Dermis blood vessel endothelial cell (primary cell): ENCODE measurements around the gene CCNL1. TPM values are rescaled to one million over a fixed set of nuclear protein-coding genes. Genes with fewer than 3 reads are reported as not detected.
A peak's percentile ranks its signal among the peaks of the same experiment; 100 is the strongest.
"Not testable (repeated sequence)": the region's sequence is repeated elsewhere in the genome, so short reads cannot be mapped to it uniquely, and the experiment has no call there.

ENCODE experiments used
- DNase-seq: peaks from one replicate; pipeline ENCODE4 v3.0.0; 2010
- total RNA-seq: library from RNA; depleted of rRNA; stranded (reverse); fragments of >200 nt; gene quantifications from 2 replicates; pipeline ENCODE4 v1.2.3, GENCODE V29; 2014

CCNL1 gene
- total RNA-seq, 1 donor from 2014 or later = 195 TPM

- no peak for DNase-seq
Measured at GRCh38 chr3:157103280-157103679, 56.7 kb downstream of the CCNL1 start.

- not testable (repeated sequence) for DNase-seq
Measured at GRCh38 chr3:157102595-157102994, 57.4 kb downstream of the CCNL1 start.

GRCh38 chr3:157102098-157102497 lies 57.8 kb downstream of the CCNL1 start:
- no peak for DNase-seq

- no peak for DNase-seq
Measured at GRCh38 chr3:157101486-157101885, 58.5 kb downstream of the CCNL1 start.

GRCh38 chr3:157100608-157101396 lies 59.1 kb downstream of the CCNL1 start:
- DNase-seq = no peak

GRCh38 chr3:157100096-157100477 lies 59.9 kb downstream of the CCNL1 start:
- no peak for DNase-seq

- DNase-seq = peak; percentile 25
Measured at GRCh38 chr3:157099326-157100095, 60.4 kb downstream of the CCNL1 start.

- DNase-seq = no peak
Measured at GRCh38 chr3:157098823-157099185, 61.1 kb downstream of the CCNL1 start.

GRCh38 chr3:157098121-157098822 lies 61.7 kb downstream of the CCNL1 start:
- no peak for DNase-seq
